Panc1 (cell line): ENCODE measurements around the gene ZNF507. TPM values are rescaled to one million over a fixed set of nuclear protein-coding genes. Genes with fewer than 3 reads are reported as not detected.

Experiments used
- ATAC-seq: fragments of 200-7000 bp; cut with Tn5 transposase; 2 replicates; pipeline ENCODE4 v1.9.1; 2020; ENCODE audit warnings: mild to moderate bottlenecking, moderate library complexity
- BruUV-seq: library from RNA; stranded (reverse); fragments of 400-500 nt; replicated peaks from 2 replicates; lab custom pipeline; 2021; lab: Mats Ljungman, UMichigan
- CTCF ChIA-PET: fragments of 300-600 bp; sonication (Branson Sonifier 250); formaldehyde crosslinking; loops from one replicate; lab custom pipeline; 2022; ENCODE audit warnings: antibody characterized with exemption; lab: Charles Lee
- POLR2A ChIA-PET: fragments of 300-600 bp; sonication (Branson Sonifier 250); formaldehyde crosslinking; loops from one replicate; lab custom pipeline; 2022; ENCODE audit warnings: antibody characterized with exemption; lab: Charles Lee
- DNase-seq: peaks from one replicate; pipeline ENCODE4 v3.0.0-alpha.2; 2010; ENCODE audit warnings: low read depth, low spot score
- H3K27ac ChIP-seq: 2 replicates; pipeline ENCODE4 v1.5.1; 2011; ENCODE audit warnings: mild to moderate bottlenecking, low read length, inconsistent platforms
- H3K27me3 ChIP-seq: fragments of 200-500 bp; sonication (Bioruptor generic); 2 replicates; pipeline ENCODE4 v1.6.0; 2014; ENCODE audit warnings: low read length, inconsistent platforms; ENCODE audit not compliant: control insufficient read depth, insufficient read depth
- H3K36me3 ChIP-seq: fragments of 200-500 bp; sonication (Bioruptor generic); 2 replicates; pipeline ENCODE4 v1.5.1; 2014; ENCODE audit warnings: inconsistent platforms, mild to moderate bottlenecking, low read length, moderate library complexity; ENCODE audit not compliant: control insufficient read depth, insufficient read depth
- H3K4me1 ChIP-seq: 2 replicates; pipeline ENCODE4 v1.5.1; 2011; ENCODE audit warnings: inconsistent platforms, mild to moderate bottlenecking, low read length, moderate library complexity; ENCODE audit not compliant: control insufficient read depth, insufficient read depth
- H3K4me3 ChIP-seq, 2 experiments: 2 replicates each; pipeline ENCODE4 v1.5.1; 2011 to 2012; ENCODE audit warnings: low read depth in 2 of 2, low read length in 2 of 2, mild to moderate bottlenecking in 2 of 2, inconsistent platforms in 1 of 2, moderate library complexity in 1 of 2
- H3K9me3 ChIP-seq: fragments of 200-500 bp; sonication (Bioruptor generic); 2 replicates; pipeline ENCODE4 v1.5.1; 2014; ENCODE audit warnings: low read depth, mild to moderate bottlenecking, inconsistent platforms, low read length, moderate library complexity; ENCODE audit not compliant: control insufficient read depth, insufficient read depth
- POLR2AphosphoS5 ChIP-seq: IDR thresholded peaks from 2 replicates; pipeline ENCODE4 v1.6.1; 2012; ENCODE audit warnings: mild to moderate bottlenecking, low read depth, low read length, moderate library complexity
- SIN3A ChIP-seq: IDR thresholded peaks from 2 replicates; pipeline ENCODE4 v1.6.1; 2012; ENCODE audit warnings: low read depth, mild to moderate bottlenecking, low read length, moderate library complexity, borderline replicate concordance; ENCODE audit not compliant: insufficient read depth
- TCF7L2 ChIP-seq: IDR thresholded peaks from 2 replicates; pipeline ENCODE4 v1.6.1; 2011; ENCODE audit warnings: mild to moderate bottlenecking, low read depth, low read length, inconsistent platforms
- in situ Hi-C: cut with HindIII; loops from 2 replicates; pipeline ENCODE4 v1.10.0; 2016; ENCODE audit warnings: low sequenced_read_pairs, low pct_unique_long_range_greater_than_20kb
- intact Hi-C: fragments of 100-400 bp; cut with micrococcal nuclease; formaldehyde crosslinking; loops from one replicate; pipeline ENCODE4 v1.10.0; 2022; ENCODE audit not compliant: unreplicated experiment
- total RNA-seq: library from RNA; stranded (reverse); gene quantifications from one replicate; pipeline ENCODE4 v1.2.1, GENCODE V29; 2021; ENCODE audit not compliant: unreplicated experiment
- TF ChIP-seq, protein P1 (sequence below), 2 experiments: IDR thresholded peaks; 2 replicates each; pipeline ENCODE4 v1.6.1; 2011 to 2012; ENCODE audit warnings: low read depth in 2 of 2, control low read depth in 1 of 2, low read length in 1 of 2, mild to moderate bottlenecking in 1 of 2, moderate library complexity in 1 of 2; ENCODE audit not compliant: insufficient read depth in 1 of 2
- TF ChIP-seq, protein P2 (sequence below): fragments of 450-650 bp; IDR thresholded peaks from 2 replicates; pipeline ENCODE4 v1.5.1; 2017; ENCODE audit warnings: mild to moderate bottlenecking

ZNF507 gene
- total RNA-seq, 1 experiment from 2014 or later = 28.3 TPM

DNA sequence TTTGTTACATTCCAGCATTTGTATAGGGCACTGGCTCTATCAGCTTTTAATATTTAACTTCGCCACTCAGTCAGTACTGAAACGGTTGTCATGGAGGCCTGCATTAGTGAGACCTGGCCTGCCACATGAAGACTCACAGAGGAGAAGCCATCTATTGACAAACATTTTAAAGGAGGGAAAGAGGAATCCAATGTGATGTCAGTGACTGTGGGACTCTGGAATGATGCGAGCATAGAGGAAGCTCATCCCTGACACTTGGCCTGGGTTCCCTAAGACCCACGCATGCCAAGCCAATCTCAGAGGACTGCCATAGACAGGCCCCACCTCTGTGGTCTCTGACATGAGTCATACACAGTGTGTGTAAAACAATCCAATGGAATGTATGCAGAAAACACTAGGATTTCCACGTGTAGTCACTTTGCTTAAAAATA, 52.3 kb downstream of the ZNF507 start:
- no peak for DNase-seq
- no TSS peak for BruUV-seq

DNA sequence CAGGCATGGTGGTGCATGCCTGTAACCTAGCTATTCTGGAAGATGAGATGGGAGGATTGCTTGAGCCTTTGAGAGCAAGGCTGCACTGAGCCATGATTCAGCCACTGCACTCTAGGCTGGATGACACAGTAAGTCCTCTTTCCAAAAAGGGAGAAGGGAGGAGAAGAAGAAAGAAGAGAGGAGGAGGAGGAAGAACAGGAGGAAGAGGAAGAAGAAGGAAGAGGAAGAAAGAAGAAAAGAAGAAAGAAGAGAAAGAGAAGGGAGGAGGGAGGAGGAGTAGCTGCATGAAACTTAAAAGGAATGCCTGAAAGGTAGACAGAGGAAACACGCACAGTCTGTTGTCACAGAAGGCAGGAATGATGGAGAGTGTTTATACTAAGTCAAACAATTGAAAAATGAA, 56.6 kb downstream of the ZNF507 start:
- POLR2A ChIA-PET = no interaction called here
- Histone ChIP-seq H3K9me3 (no peaks in the 10 kb centered on the region), H3K27me3 (no peaks in the 10 kb centered on the region), H3K4me1 (peaks cover 17% of the 10 kb centered on the region), H3K4me3 (no peak overlapping the region), H3K27ac (no peak overlapping the region), H3K36me3 (no peaks in the 10 kb centered on the region; the same call in 1 of the 2 replicates)
- in situ Hi-C loops = no loop called here
- DNase-seq = no peak
- CTCF ChIA-PET = no interaction called here
- intact Hi-C loops = no loop called here
- no TSS peak for BruUV-seq
- TF ChIP-seq, protein P1, sequence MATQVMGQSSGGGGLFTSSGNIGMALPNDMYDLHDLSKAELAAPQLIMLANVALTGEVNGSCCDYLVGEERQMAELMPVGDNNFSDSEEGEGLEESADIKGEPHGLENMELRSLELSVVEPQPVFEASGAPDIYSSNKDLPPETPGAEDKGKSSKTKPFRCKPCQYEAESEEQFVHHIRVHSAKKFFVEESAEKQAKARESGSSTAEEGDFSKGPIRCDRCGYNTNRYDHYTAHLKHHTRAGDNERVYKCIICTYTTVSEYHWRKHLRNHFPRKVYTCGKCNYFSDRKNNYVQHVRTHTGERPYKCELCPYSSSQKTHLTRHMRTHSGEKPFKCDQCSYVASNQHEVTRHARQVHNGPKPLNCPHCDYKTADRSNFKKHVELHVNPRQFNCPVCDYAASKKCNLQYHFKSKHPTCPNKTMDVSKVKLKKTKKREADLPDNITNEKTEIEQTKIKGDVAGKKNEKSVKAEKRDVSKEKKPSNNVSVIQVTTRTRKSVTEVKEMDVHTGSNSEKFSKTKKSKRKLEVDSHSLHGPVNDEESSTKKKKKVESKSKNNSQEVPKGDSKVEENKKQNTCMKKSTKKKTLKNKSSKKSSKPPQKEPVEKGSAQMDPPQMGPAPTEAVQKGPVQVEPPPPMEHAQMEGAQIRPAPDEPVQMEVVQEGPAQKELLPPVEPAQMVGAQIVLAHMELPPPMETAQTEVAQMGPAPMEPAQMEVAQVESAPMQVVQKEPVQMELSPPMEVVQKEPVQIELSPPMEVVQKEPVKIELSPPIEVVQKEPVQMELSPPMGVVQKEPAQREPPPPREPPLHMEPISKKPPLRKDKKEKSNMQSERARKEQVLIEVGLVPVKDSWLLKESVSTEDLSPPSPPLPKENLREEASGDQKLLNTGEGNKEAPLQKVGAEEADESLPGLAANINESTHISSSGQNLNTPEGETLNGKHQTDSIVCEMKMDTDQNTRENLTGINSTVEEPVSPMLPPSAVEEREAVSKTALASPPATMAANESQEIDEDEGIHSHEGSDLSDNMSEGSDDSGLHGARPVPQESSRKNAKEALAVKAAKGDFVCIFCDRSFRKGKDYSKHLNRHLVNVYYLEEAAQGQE (IDR thresholded peaks at IDR 0.05; ENCODE audit: insufficient read depth in 1 of 2, low read depth in 2 of 2, low read length in 1 of 2) = no peak
- TF ChIP-seq POLR2AphosphoS5 = no peak
- no peak for TF ChIP-seq TCF7L2
- TF ChIP-seq SIN3A = no peak
- TF ChIP-seq, protein P2, sequence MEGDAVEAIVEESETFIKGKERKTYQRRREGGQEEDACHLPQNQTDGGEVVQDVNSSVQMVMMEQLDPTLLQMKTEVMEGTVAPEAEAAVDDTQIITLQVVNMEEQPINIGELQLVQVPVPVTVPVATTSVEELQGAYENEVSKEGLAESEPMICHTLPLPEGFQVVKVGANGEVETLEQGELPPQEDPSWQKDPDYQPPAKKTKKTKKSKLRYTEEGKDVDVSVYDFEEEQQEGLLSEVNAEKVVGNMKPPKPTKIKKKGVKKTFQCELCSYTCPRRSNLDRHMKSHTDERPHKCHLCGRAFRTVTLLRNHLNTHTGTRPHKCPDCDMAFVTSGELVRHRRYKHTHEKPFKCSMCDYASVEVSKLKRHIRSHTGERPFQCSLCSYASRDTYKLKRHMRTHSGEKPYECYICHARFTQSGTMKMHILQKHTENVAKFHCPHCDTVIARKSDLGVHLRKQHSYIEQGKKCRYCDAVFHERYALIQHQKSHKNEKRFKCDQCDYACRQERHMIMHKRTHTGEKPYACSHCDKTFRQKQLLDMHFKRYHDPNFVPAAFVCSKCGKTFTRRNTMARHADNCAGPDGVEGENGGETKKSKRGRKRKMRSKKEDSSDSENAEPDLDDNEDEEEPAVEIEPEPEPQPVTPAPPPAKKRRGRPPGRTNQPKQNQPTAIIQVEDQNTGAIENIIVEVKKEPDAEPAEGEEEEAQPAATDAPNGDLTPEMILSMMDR = no peak
- no peak for ATAC-seq

More for the DNA sequence above, 52.3 kb downstream of the ZNF507 start:
- Histone ChIP-seq H3K4me3 (no peak overlapping the region), H3K27me3 (no peaks in the 10 kb centered on the region), H3K4me1 (no peaks in the 10 kb centered on the region), H3K27ac (no peak overlapping the region), H3K9me3 (no peaks in the 10 kb centered on the region), H3K36me3 (no peaks in the 10 kb centered on the region)
- no peak for ATAC-seq
- ChIA-PET POLR2A (no interaction called here), CTCF (no interaction called here)
- intact Hi-C loops = no loop called here
- in situ Hi-C loops = no loop called here
- TF ChIP-seq SIN3A (no peak), TCF7L2 (no peak), POLR2AphosphoS5 (no peak)
- TF ChIP-seq, protein P2 = no peak
- TF ChIP-seq, protein P1 (IDR thresholded peaks at IDR 0.05; ENCODE audit: insufficient read depth in 1 of 2, low read depth in 2 of 2, low read length in 1 of 2) = no peak
